ENCODE measurements around the gene MARK3. TPM values are rescaled to one million over a fixed set of nuclear protein-coding genes. Genes with fewer than 3 reads are reported as not detected.

The MARK3 gene
- total RNA-seq, 1 donor from 2014 or later = 81.4 TPM

DNA sequence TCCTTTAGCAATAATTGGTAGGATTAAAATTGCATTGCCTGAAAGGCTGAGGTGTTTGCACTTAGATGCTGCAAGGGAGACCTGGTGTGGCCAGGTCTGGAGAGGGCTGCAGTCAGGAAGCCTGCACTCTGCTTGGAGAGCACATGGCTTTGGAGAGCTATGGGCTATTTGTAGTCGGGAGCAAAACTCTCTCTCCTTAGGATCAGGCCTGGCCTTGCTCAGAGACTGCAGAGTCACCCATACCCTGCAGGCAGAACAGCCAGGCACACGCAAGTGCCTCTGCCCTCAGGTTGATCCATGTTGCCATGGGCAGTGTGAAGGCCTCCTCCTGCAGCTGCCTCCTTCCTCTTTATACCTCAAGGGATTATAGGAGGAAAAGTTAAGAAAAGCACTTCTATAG, 110.6 kb downstream of the MARK3 start:
- Mint-ChIP-seq H3K27me3 (ENCODE audit: low read depth) (no peaks in the 10 kb centered on the region), H3K27ac (no peak overlapping the region), H3K9me3 (no peaks in the 10 kb centered on the region), H3K4me1 (ENCODE audit: low read depth) (no peaks in the 10 kb centered on the region), H3K4me3 (ENCODE audit: low read depth) (no peak overlapping the region), H3K36me3 (ENCODE audit: low read depth) (peaks cover 45% of the 10 kb centered on the region)
- DNase-seq (ENCODE audit: low spot score) = no peak
- intact Hi-C loops (cut with micrococcal nuclease) = no loop called here

DNA sequence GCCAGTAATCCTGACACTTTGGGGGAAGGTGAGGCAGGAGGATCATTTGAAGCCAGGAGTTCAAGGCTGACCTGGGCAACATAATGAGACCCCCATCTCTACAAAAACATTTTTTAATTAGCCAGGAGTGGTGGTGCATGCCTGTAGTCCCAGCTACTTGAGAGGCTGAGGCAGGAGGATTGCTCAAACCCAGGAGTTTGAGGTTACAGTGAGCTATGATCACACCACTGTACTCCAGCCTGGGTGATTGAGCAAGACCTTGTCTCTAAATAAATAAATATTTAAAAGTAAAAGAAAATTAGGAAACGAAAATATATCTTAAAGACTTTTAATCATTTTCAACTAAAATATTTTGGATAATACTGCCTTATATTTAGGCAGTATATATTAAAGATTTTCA, 111.6 kb downstream of the MARK3 start:
- Mint-ChIP-seq H3K36me3 (ENCODE audit: low read depth) (peaks cover 41% of the 10 kb centered on the region), H3K4me3 (ENCODE audit: low read depth) (no peak overlapping the region), H3K27ac (no peak overlapping the region), H3K9me3 (no peaks in the 10 kb centered on the region), H3K4me1 (ENCODE audit: low read depth) (no peaks in the 10 kb centered on the region), H3K27me3 (ENCODE audit: low read depth) (no peaks in the 10 kb centered on the region)
- intact Hi-C loops (cut with micrococcal nuclease) = no loop called here
- no peak for DNase-seq (ENCODE audit: low spot score)

- no peak overlapping the region for H3K4me3 Mint-ChIP-seq (ENCODE audit: low read depth)
- no peaks in the 10 kb centered on the region for H3K4me1 Mint-ChIP-seq (ENCODE audit: low read depth)
- no peaks in the 10 kb centered on the region for H3K27me3 Mint-ChIP-seq (ENCODE audit: low read depth)
- H3K36me3 Mint-ChIP-seq (ENCODE audit: low read depth) = peaks cover 57% of the 10 kb centered on the region
- no peak for DNase-seq (ENCODE audit: low spot score)
- H3K27ac Mint-ChIP-seq = no peak overlapping the region
- intact Hi-C loops (cut with micrococcal nuclease) = loop anchor here (1.0 kb wide), 1 partner anchor 47 kb away; no protein-coding TSS in a partner anchor
- no peaks in the 10 kb centered on the region for H3K9me3 Mint-ChIP-seq
Measured at GRCh38 chr14:103499709-103500108, 114.5 kb downstream of the MARK3 start.

- no peaks in the 10 kb centered on the region for H3K4me1 Mint-ChIP-seq (ENCODE audit: low read depth)
- no peak overlapping the region for H3K27ac Mint-ChIP-seq
- H3K4me3 Mint-ChIP-seq (ENCODE audit: low read depth) = no peak overlapping the region
- H3K9me3 Mint-ChIP-seq = no peaks in the 10 kb centered on the region
- H3K27me3 Mint-ChIP-seq (ENCODE audit: low read depth) = no peaks in the 10 kb centered on the region
- H3K36me3 Mint-ChIP-seq (ENCODE audit: low read depth) = peaks cover 60% of the 10 kb centered on the region
- intact Hi-C loops (cut with micrococcal nuclease) = loop anchor here (1.0 kb wide), 1 partner anchor 46 kb away; no protein-coding TSS in a partner anchor
- DNase-seq (ENCODE audit: low spot score) = peak; percentile 57
Measured at GRCh38 chr14:103500148-103500990, 115.2 kb downstream of the MARK3 start.

DNA sequence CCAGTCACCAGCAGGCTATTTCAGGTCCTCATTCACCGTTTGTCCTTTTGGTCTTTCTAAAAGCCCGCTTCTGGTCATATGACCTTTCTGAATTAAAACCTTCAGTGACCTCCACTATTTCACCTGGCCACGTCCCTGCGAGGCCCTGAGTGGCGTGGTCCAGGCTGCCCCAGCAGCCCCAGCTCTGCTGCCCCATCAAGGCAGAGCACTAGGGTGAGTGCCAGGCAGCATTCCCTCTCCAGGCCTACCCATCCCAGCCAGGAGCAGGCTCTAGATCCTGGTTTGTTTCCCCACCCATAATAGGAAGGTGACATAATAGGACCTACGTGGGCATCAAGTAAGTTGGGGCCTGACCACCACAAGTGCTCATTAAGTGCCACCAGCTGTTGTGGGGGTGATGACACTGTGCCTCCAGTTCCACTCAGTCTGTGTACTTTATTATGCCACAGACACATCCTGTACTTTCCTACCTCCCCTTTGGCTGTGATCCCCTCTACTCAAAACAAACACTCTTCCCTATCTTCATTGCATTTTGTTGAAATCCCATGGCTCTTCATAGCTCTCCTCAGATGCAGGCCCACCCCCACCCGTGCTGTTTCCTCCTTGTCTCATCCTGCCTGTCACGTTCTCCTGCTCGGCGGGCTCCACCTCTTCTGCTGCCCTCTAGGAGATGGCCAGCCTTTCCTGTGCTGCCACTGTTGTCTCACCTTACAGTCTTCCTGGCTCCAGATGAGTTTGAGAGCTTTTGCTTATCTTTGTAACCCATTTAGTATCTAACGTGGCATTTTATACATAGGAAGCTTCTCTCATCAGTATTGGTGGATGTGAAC, 116.0 kb downstream of the MARK3 start:
- no peaks in the 10 kb centered on the region for H3K4me1 Mint-ChIP-seq (ENCODE audit: low read depth)
- no peaks in the 10 kb centered on the region for H3K9me3 Mint-ChIP-seq
- no peak overlapping the region for H3K27ac Mint-ChIP-seq
- H3K36me3 Mint-ChIP-seq (ENCODE audit: low read depth) = peaks cover 54% of the 10 kb centered on the region
- H3K27me3 Mint-ChIP-seq (ENCODE audit: low read depth) = no peaks in the 10 kb centered on the region
- DNase-seq (ENCODE audit: low spot score) = no peak
- intact Hi-C loops (cut with micrococcal nuclease) = no loop called here
- H3K4me3 Mint-ChIP-seq (ENCODE audit: low read depth) = no peak overlapping the region

GRCh38 chr14:103501921-103502669, 116.9 kb downstream of the MARK3 start:
- Mint-ChIP-seq H3K36me3 (ENCODE audit: low read depth) (peaks cover 53% of the 10 kb centered on the region), H3K4me1 (ENCODE audit: low read depth) (no peaks in the 10 kb centered on the region)

GRCh38 chr14:103502877-103503276, 117.7 kb downstream of the MARK3 start:
- intact Hi-C loops (cut with micrococcal nuclease) = no loop called here
- no peaks in the 10 kb centered on the region for H3K4me1 Mint-ChIP-seq (ENCODE audit: low read depth)
- H3K27ac Mint-ChIP-seq = no peak overlapping the region
- DNase-seq (ENCODE audit: low spot score) = no peak
- no peaks in the 10 kb centered on the region for H3K27me3 Mint-ChIP-seq (ENCODE audit: low read depth)
- no peaks in the 10 kb centered on the region for H3K9me3 Mint-ChIP-seq
- H3K4me3 Mint-ChIP-seq (ENCODE audit: low read depth) = no peak overlapping the region
- peaks cover 54% of the 10 kb centered on the region for H3K36me3 Mint-ChIP-seq (ENCODE audit: low read depth)

More at GRCh38 chr14:103501921-103502669, 116.9 kb downstream of the MARK3 start:
- H3K4me3 Mint-ChIP-seq (ENCODE audit: low read depth) = no peak overlapping the region
- H3K9me3 Mint-ChIP-seq = no peaks in the 10 kb centered on the region
- no peaks in the 10 kb centered on the region for H3K27me3 Mint-ChIP-seq (ENCODE audit: low read depth)
- no peak overlapping the region for H3K27ac Mint-ChIP-seq
- intact Hi-C loops (cut with micrococcal nuclease) = no loop called here
- DNase-seq (ENCODE audit: low spot score) = no peak

DNA sequence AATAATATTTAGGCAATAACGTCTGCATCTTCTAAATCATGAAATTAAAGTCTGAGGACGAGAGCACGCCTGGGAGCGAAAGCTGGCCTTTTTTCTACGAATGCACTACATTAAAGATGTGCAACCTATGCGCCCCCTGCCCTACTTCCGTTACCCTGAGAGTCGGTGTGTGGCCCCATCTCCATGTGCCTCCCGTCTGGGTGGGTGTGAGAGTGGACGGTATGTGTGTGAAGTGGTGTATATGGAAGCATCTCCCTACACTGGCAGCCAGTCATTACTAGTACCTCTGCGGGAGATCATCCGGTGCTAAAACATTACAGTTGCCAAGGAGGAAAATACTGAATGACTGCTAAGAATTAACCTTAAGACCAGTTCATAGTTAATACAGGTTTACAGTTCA, 118.1 kb downstream of the MARK3 start:
- Mint-ChIP-seq H3K27me3 (ENCODE audit: low read depth) (no peaks in the 10 kb centered on the region), H3K4me3 (ENCODE audit: low read depth) (no peak overlapping the region), H3K9me3 (no peaks in the 10 kb centered on the region), H3K36me3 (ENCODE audit: low read depth) (peaks cover 54% of the 10 kb centered on the region), H3K27ac (no peak overlapping the region), H3K4me1 (ENCODE audit: low read depth) (no peaks in the 10 kb centered on the region)
- DNase-seq (ENCODE audit: low spot score) = no peak
- intact Hi-C loops (cut with micrococcal nuclease) = no loop called here

DNA sequence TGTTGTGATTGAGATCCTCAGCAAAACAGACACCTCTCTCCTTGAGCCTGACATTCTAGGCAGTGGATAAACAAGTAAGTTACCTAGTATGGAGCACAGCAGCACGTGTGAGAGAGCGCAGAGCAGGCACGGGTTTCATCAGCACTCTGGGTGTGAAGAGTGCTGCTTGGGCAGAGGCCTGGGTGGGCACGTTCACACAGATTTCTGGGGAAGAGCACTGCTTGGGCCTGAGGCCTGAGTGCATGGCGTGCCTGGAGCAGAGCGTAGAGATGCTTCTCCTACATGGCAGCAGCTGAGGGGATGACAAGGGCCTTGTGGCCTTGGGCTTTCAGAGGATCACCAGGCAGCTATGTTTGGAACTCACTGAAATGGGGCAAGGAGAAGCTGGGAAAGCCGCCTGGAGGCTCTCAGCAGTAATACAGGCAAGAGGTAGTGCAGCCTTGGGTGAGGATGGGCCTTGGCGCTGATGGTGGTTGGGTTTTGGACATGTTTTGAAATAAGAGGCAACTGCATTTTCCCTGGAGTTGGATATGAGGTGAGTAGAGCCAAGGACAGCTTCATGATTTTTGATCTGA, 119.9 kb downstream of the MARK3 start:
- no peak for DNase-seq (ENCODE audit: low spot score)
- Mint-ChIP-seq H3K36me3 (ENCODE audit: low read depth) (peaks cover 59% of the 10 kb centered on the region), H3K4me3 (ENCODE audit: low read depth) (no peak overlapping the region), H3K27me3 (ENCODE audit: low read depth) (no peaks in the 10 kb centered on the region), H3K4me1 (ENCODE audit: low read depth) (no peaks in the 10 kb centered on the region), H3K9me3 (no peaks in the 10 kb centered on the region), H3K27ac (no peak overlapping the region)
- intact Hi-C loops (cut with micrococcal nuclease) = no loop called here

- no peaks in the 10 kb centered on the region for H3K27me3 Mint-ChIP-seq (ENCODE audit: low read depth)
- no peaks in the 10 kb centered on the region for H3K4me1 Mint-ChIP-seq (ENCODE audit: low read depth)
- intact Hi-C loops (cut with micrococcal nuclease) = no loop called here
- H3K36me3 Mint-ChIP-seq (ENCODE audit: low read depth) = peaks cover 42% of the 10 kb centered on the region
- DNase-seq (ENCODE audit: low spot score) = no peak
- no peak overlapping the region for H3K27ac Mint-ChIP-seq
- H3K4me3 Mint-ChIP-seq (ENCODE audit: low read depth) = no peak overlapping the region
- no peaks in the 10 kb centered on the region for H3K9me3 Mint-ChIP-seq
Measured at GRCh38 chr14:103507751-103508150, 122.5 kb downstream of the MARK3 start.

DNA sequence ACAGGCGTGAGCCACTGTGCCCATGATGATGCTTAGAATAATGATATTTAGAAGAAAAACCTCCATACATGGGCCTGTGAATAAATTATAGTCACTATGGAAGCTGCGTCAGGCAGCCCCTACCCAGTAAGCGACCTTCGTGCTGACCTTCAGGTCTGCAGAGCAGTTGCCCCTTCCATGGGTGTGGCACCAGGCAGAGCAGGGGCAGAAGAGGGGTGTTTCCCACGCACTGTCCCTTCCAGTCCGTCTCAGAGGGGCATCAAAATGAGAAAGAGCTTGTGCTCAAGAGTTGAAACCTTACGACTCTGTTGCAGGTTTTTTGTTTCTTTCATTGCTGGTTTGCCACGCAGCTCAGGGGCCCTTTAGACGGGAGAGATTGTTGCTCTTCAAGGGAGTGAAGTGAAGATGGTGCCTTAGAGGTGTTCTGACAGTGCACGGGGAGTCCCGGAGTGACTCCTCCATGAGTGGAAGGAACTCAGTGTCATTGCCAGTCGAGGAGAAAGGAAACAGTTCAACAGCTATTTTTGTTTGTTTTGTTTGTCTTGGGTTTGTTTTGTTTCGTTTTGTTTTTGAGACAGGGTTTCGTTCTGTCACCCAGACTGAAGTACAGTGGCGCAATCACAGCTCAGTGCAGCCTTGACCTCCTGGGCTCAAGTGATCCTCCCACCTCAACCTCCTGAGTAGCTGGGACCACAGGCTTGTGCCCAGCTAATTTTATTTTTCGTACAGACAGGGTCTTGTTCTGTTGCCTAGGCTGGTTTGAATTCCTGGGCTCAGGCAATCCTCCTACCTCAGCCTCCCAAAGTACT, 123.5 kb downstream of the MARK3 start:
- Mint-ChIP-seq H3K4me1 (ENCODE audit: low read depth) (no peaks in the 10 kb centered on the region), H3K27ac (no peak overlapping the region), H3K27me3 (ENCODE audit: low read depth) (no peaks in the 10 kb centered on the region), H3K4me3 (ENCODE audit: low read depth) (no peak overlapping the region), H3K36me3 (ENCODE audit: low read depth) (peaks cover 35% of the 10 kb centered on the region), H3K9me3 (no peaks in the 10 kb centered on the region)
- intact Hi-C loops (cut with micrococcal nuclease) = no loop called here
- DNase-seq (ENCODE audit: low spot score) = no peak
